Stimulated activated CD8-positive, alpha-beta memory T cell treated with anti-CD3 and anti-CD28 coated beads, Interleukin-4, amount 100 ng/mL, for 1 hour (primary cell): ENCODE measurements around the gene GPR21.

ENCODE experiments used
- DNase-seq, 2 donors: peaks; one replicate each; pipeline ENCODE4 v3.0.0-alpha.2; 2020; ENCODE audit warnings: low read depth in 2 of 2, low spot score in 1 of 2

GPR21 gene, protein sequence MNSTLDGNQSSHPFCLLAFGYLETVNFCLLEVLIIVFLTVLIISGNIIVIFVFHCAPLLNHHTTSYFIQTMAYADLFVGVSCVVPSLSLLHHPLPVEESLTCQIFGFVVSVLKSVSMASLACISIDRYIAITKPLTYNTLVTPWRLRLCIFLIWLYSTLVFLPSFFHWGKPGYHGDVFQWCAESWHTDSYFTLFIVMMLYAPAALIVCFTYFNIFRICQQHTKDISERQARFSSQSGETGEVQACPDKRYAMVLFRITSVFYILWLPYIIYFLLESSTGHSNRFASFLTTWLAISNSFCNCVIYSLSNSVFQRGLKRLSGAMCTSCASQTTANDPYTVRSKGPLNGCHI

DNA sequence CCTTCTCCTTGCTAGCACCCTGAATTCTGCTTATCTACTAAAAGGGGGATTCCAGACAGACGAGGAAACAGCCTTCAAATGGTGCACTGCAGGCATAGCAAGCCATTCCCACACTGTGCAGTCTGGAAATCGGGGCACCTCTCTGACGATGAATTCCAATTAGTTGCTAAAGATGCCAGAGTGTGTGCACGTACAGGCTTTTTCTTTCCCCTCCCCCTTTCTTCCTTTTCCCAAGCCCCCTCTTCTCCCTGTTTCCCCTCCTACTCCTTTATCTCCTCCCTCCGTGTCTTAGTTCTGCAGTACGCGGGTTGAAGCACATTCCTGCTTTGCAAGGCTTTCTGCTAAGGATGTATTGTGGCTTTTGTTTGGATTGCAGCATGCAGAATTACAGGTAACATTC is at the start of gene GPR21:
TSS of gene GPR21 (plus strand) at position 316 of the 400 bp plus-strand sequence. CDS start 900 bp downstream, outside the sequence.
- DNase-seq: no peak

DNA sequence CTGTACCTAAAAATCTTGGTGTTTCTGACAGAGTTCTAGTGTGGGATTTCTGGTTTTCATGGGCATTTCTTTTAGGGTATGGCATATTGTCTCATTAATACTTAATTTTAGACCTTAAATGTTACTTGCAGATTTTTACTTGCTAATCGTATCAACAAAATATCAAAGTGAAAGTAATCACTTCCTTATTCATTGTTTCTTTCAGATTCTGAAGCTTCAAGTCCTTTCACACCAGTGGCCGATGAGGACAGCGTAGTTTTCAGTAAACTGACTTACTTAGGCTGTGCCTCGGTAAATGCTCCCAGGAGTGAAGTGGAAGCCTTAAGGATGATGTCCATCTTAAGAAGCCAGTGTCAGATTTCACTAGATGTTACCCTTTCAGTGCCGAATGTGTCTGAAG is 47.5 kb upstream of the GPR21 start:
- no peak for DNase-seq

DNA sequence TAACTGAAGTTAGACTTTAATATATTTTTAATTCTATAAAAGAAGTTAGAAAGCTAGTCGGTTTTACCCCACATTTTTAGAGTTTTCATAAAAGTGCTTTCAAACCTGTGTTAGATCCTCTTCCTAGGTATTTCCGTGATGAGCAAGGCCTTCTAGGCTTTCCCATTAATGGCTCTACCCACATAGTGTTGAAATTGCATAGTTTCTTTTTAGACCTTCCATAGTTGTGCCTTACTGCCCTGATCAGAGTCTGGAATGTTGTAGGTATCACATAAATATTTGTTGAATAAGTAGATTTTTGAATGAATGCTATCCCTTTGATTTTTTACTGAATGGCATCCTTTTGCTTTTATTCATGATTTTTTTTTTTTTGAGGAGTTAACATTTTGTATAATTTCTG is 45.3 kb upstream of the GPR21 start:
- no peak for DNase-seq

DNA sequence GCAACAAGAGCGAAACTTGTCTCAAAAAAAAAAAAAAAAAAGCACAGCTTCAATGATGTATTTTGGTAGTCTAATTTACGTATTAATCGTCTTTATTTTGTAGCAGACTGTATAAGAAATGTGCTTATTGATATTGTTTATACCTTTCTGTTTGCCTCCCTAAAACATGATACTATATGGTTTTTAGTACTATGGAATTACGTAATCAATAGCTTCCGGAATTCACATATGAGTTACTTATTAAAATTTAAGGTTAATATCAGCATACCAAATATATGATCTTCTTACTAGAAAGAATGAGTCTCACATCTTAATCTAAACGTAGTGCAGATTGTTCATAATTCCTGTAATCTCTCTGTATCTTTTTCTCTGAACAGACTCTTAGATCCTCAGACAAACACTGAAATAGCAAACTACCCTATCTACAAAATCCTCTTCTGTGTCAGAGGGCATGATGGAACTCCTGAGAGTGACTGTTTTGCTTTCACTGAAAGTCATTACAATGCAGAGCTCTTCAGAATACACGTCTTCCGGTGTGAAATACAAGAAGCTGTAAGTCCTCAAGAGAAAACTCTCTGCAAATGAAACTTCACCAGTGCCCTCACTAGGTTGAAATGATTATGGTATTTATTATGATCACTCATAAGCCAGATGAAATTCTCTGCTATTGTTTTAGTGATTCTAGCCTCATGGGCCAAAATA is 44.4 kb upstream of the GPR21 start:
- no peak for DNase-seq

DNA sequence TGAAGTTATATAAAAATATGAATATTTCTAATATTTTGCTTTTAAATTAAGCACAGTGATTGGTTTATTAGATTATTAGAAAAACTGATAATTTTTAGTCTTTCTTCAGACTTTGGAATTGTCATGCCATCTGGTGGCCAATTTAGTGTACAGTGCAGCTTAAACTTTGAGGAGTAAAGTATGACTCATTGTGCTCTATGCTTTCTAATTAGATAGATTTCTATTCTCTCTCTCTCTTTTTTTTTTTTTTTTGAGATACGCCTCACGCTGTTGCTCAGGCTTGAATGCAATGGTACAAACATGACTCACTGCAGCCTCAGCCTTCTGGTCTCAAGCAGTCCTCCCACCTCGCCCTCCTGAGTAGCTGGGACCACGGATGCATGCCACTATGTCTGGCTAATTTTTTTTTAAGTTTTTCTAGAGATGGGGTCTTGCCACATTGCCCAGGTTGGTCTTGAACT is 42.1 kb upstream of the GPR21 start:
- peak in 1 of 2 donors; percentile 0 for DNase-seq

DNA sequence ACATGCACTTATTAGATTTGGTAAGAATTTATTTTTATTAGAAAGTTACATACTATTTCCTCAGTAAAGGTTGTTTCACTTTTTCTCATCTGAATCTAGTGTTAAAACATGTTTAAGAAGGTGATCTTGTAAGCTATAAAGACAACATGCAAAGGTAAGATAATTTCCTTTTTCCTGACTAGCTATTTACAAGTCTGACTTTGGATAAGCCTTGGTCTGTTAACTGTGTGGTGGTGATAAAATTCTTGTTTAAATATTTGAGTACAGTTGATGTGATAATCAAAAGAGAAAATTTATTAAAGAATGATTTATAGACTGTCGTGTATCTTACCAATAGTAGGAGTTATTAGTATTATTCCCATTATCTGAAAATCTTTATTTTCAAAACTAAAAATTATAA is 36.9 kb upstream of the GPR21 start:
- DNase-seq: no peak

DNA sequence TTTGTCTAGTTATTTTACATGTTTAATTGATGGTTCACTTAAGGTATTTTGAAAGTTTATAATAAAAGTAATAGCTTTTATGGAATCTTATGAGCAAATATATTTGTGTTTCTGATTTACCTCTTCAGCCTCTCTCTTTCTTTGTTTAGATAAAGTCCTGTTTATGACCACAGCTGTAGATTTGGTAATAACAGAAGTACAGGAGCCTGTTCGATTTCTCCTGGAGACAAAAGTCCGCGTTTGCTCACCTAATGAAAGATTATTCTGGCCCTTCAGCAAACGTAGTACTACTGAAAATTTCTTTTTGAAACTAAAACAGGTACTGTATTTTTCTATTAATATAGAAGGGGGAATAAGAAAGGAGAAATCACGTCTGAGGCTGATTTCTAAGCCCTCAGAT is 35.0 kb upstream of the GPR21 start:
- DNase-seq: no peak

DNA sequence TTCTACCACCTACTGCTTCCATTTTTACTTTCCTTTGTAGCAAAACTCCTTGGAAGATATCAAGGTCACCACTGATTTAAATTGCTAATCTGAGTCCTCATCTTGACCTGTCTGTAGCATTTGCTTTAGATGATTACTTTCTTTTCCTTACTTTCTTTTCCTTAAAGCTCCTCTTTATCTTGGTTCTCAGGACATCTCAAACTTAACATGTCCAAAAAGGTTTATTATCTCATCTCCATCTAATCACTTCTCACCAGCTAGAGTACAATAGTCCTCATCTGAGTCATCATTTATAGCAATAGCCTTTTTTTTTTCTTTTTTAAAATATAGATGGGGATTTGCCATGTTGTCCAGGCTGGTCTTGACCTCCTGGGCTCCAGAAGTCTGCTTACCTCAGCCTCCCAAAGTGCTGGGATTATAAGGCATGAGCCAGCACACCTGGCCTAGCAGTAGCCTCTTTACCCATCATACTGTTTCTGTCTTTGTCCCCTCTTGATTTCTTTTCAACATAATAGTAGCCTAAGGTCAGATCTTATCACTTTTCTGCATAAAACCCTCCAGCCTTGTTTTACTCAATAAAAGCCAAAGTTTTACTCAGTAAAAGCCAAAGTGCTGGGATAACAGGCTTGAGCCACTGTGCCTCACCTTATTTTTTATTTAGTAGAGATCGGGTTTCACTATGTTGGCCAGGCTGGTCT is 32.9 kb upstream of the GPR21 start:
- DNase-seq: no peak

DNA sequence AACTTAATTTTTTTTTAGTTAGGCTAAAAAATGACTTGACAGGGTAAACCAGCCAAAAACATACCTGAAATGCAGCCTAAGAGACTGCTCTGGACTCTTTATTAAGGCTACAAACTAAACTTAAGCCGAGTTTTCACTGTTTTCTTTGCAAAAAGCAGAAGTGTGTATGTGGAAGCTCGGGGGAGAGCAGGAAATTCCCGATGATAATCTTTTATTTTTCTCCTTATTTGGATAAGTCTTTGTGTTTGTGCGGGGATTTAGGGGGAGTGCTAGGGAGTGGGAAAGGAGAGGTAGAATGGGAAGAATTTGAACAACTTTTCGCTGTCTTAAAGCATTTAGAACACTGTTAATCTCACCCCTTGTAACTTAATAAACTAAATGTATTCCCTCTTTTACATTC is 30.7 kb upstream of the GPR21 start:
- no peak for DNase-seq

DNA sequence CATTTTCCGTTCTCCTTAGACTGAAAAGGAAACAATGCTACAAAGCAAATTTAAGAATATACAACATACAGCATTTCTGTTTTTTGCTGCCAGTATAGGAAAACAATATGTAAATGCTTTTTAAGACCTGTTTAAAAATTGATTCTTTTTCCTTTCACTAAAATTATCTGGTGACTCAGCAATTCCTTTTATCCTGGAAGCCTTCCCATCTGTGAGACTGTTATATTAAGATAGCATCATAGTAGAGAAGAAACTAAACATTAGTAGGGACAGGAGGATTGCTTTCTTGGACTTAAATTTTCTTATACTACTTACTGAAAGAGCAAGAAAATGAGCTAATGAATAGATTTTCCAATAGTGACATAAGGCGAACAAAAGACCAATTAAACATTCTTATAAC is 30.0 kb upstream of the GPR21 start:
- DNase-seq: no peak

DNA sequence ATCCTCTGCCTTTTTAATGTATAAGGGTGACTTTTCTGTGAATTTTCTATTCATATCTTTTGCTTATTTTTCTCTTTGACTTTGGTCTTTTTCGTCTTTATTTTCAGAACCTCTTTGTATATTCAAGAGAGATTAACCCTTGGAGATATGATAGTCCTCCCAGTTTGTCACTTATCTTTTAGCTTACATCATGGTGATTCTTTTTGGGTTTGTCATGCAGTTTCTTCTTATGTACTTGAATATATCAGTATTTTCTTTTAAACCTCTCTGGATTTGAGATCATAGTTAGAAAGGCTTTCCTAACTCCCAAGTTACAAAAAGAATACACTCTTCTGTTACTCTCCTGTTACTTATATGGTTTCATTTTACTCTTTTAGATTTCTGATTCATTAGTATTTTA is 27.5 kb upstream of the GPR21 start:
- no peak for DNase-seq

DNA sequence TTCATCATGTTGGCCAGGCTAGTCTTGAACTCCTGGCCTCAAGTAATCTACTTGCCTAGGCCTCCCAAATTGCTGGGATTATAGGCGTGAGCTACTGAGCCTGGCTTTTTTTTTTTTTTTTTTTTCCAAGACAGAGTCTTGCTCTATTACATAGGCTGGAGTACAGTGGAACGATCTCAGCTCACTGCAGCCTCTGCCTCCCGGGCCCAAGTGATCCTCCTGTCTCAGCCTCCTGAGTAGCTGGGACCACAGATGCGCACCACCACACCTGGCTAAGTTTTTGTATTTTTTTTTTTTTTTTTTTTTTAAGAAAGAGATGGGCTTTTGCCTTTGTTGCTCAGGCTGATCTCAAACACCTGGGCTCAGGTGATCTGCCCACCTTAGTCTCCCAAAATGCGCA is 26.2 kb upstream of the GPR21 start:
- no peak for DNase-seq

DNA sequence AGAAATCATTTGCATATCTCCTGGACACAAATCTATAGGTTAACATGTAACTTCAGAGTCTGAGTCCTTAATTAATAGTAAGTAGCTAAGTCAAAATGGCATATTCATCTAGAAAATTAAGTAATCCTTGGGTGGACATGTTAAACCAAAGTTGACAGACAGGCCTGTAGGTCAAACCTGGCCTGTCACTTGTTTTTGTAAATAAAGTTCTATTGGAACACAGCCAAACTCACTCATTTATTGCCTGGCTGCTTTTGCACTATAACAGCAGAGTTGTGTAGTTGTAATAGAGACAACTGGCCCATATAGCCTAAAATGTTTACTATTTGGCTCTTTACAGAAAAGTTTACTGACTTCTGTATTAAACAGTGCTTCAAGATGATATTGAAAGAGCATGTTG is 24.6 kb upstream of the GPR21 start:
- no peak for DNase-seq

DNA sequence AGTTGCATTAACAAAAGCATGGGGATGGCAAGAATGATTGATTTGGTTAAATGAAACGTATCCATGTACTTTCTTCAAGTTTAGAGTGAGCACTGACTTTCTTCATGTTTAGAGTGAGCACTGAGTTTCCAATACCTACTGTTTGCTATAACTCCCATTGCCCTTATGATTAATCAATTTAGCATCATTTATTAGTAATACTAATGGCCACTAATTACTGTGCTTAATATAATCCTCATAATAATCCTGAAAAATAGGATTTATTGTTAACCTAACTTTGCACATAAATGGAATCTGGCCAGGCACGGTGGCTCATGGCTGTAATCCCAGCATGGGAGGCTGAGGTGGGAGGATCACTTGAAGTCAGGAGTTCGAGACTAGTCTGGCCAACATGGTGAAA is 22.1 kb upstream of the GPR21 start:
- DNase-seq: no peak

DNA sequence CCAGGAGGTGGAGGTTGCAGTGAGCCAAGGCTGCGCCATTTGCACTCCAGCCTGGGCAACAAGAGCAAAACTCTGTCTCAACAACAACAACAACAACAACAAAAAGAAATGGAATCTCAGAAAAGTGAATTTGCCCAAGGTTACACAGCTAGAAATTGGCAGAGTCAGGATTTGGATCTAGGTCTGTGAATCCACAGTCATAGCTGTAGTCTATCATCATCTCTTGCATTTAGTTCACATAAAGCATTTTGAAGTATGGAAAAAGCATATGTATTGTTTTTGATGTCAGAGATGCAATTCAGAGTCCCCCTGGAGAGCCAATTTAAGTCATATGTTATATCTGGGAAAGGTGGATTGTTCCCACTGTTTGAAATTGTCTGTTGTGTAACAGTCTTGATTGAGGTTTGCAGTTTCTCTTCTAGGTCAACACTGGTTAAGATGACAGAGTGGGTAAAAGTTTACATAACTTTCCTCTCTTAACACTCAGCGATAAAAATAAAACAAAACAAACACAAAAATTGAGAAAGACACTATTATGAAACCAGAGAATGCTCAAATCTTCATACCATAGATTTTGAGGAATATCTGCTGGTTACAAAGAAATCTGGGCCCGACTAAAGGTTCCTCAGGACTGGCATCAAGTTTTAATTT is 21.5 kb upstream of the GPR21 start:
- DNase-seq: no peak

DNA sequence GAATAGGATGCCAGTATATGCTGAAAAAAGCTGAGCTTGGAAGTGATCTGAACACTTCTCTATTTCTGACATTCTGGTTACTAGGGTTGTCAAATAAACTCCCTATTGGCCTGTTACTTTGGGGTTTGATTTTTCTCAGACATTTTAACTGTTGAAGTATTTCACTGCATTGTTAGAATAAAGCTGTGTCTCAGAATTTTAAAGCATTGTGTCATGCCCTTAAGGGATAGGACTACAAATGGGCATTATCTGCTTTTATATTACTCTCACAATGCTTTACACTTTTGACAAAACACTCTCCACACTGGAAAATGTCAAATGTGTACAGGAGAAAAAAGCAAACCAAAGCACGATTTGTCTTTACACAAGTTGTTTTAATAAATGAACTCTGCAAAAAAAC is 16.8 kb upstream of the GPR21 start:
- no peak for DNase-seq

DNA sequence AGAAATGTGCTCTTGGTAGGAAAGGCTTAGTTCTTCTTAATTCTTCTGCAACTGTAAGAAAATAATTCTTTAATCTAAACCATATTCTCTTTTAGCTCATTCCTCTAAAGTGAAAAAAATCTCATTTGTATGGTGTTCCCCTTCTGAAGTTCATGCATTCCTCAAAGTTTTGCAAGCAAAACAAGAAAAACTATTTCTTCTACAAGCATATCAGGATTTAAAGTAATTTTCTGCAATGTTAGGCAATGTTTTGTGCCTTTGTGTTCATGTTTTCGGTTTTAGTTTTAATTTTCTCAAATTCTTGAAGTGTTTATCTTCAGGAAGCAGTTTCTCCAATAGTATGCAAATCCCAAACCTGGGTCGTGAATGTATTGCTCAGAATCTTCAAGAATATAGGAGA is 12.7 kb upstream of the GPR21 start:
- DNase-seq: no peak

DNA sequence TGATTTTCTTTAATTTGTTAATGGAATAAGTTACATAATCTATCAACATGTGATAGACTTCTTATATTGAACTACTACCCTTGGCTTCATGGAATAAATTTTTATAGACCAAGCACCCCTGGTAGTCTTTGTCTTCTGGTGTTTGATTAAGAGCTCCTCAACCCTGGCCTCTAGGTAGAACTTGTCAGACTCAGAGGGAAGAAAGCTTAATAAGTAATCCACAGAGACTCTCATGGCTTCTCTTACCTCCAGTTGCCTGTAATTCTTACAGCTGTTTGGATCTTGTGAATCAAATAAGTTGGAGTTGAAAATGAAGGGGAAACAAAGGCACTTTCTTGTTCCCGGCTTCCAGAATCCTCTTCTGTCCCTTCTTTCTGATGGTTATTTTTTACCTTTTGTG is 7.0 kb upstream of the GPR21 start:
- no peak for DNase-seq

DNA sequence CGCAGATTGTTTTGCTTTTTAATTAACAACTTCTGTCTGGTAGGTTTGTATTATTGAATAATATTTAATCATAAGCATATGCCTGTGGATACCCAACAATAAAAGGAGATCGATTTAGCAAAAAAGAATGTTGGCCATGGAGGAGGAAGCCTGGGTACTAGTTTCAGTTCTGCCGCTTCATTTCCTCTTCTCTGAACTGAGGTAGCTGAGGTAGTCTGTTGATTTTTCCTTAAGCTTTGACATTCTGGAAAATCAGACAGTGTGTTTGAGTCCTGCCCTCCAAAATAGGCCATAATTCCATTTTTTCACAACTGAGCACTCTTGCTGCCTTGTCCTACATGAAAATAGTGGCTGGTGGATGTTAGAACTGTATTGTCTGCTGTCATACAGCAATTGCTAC is 6.0 kb upstream of the GPR21 start:
- DNase-seq: no peak

DNA sequence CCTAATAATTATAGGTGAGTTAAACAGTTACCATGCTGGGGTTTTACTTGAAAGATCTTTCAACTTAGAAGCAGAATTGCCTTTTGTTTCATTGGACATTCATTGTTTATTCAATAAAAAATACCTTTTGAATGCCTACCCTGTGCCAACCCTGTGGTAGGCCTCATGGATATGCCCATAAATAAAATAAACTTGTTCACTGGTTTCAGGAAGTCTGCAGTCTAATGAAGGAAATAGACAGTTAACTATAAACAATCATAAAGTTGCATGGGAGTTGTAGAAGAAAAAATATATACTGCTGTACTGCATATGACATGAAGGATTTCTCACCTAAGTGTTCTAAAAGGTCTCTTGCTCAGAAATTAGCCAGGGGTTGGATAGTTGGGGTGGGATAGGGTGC is 5.3 kb upstream of the GPR21 start:
- no peak for DNase-seq

DNA sequence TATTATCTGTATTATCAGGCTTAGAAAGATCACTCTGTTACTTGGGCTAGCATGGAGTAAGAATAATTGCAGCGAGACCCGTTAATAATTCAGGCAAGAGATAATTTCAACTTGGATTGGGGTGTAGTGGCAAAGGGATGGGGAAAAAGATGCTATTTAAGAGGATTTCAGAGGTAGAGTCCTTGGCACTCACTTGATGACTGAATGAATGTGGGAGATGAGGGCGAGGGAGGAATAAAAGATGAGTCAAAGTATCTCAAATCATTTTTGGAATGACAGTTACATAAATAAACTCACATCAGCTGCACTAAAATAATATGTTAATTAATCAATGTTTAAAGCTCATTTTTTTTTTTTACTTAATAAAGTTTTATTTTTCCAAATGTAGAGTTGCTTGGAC is 4.5 kb upstream of the GPR21 start:
- no peak for DNase-seq

DNA sequence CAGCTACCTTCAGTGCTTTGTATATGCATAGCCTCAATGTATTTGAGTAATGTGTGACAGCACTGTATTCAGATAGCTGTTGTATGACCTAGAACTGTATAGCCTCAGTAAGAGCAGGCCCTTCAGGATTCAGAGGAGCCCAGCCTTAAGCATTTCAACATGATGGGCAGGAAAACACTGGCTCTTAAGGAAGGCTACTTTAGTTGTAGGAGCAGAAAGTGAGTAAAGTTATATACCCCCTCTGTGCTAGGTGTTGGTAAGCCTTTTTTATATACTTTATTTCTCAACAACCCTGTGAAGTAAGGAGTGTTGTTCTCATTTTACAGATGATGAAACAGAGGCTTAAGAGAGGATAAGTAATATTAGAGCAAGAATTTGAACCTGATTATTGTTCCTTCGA is 1.5 kb upstream of the GPR21 start:
- DNase-seq: no peak
